ENCODE results near the gene TFAP2D.
A peak's percentile ranks its signal among the peaks of the same experiment; 100 is the strongest.

The TFAP2D gene

DNA sequence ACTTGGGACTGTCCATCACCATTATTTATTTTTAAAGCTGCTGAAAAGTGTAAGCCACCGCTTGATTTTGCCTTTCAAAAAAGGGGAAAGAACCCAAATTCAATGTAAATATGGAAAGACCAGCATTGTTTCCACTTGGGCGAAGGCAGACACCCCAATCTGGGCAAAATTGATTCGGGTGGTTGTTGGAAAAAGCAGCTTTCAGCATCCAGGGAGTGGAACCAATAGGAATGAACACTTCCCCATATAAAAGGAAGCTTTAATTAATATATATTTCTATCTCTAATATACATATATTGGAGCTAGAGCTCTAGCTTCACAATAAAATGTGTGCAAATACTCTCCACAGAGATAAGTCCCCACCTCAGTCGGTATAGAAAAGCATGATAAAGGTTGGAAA, at the start of gene TFAP2D:
TFAP2D (plus strand) TSS at position 301 of the 400 bp plus-strand sequence. CDS start 530 bp downstream, outside the sequence.
- DNase-seq (ENCODE audit: low spot score) = no peak

- no peak for DNase-seq (ENCODE audit: low spot score)
These were observed 49.5 kb upstream of the TFAP2D start for GRCh38 chr6:50663806-50664205.

- no peak for DNase-seq (ENCODE audit: low spot score)
These were observed 47.2 kb upstream of the TFAP2D start for GRCh38 chr6:50666089-50666488.

GRCh38 chr6:50681213-50681824, 32.0 kb upstream of the TFAP2D start:
- no peak for DNase-seq (ENCODE audit: low spot score)

- no peak for DNase-seq (ENCODE audit: low spot score)
These were observed 24.1 kb upstream of the TFAP2D start for GRCh38 chr6:50689210-50689609.

DNA sequence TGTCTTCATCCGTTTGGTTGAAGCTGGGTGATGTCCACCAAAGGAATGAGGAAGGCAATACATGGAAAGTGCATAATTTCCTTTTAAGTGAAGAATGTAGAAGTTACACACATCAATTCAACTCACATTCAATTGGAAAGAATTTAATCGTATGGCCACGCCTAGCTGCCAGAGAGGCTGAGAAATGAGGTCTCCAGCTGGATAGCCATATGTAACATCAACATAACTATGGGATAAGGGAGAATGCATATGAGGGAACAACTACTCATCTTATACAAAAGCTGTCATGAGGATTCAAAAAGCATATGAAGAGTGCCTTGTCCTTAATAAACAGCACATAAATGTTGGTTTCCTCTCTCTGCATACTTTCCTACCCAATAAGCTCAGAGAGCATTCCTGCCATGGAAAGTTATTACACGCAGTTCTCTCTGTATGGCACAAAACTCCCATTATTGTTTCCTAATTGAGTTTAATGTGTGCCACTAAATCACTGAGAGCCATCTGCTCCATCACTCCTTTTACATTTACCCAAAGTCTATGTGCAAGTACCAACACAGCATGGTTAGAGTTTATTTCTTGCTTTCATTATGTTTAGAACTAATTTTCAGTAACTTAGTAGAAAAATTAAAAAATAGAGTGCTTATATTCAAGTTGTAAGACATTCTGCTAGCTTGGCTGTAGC, 21.4 kb upstream of the TFAP2D start:
- DNase-seq (ENCODE audit: low spot score) = no peak

DNA sequence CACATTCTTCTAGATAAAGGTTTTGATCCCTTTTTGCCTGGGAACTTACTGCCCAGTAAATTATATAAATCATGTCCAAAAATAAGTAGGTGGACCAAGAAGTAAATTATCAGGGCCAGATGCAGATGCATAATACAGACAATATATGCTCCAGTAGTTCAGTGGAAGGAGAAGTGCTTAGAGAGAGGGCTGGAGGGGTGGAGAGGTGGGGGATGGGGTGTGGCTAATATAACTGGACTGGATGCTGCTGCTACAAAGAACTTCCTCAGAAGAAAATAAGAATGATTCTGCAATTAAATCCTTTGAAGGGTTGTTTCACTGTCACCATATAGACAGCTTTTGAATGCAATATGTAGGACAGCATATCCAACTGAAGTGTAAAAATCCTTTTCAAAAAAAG, 14.8 kb upstream of the TFAP2D start:
- DNase-seq (ENCODE audit: low spot score) = no peak

GRCh38 chr6:50699051-50699775, 14.1 kb upstream of the TFAP2D start:
- DNase-seq (ENCODE audit: low spot score) = no peak

- DNase-seq (ENCODE audit: low spot score) = no peak
These were observed 6.8 kb upstream of the TFAP2D start for GRCh38 chr6:50706575-50706974.

GRCh38 chr6:50707191-50707590, 6.1 kb upstream of the TFAP2D start:
- DNase-seq (ENCODE audit: low spot score) = no peak

DNA sequence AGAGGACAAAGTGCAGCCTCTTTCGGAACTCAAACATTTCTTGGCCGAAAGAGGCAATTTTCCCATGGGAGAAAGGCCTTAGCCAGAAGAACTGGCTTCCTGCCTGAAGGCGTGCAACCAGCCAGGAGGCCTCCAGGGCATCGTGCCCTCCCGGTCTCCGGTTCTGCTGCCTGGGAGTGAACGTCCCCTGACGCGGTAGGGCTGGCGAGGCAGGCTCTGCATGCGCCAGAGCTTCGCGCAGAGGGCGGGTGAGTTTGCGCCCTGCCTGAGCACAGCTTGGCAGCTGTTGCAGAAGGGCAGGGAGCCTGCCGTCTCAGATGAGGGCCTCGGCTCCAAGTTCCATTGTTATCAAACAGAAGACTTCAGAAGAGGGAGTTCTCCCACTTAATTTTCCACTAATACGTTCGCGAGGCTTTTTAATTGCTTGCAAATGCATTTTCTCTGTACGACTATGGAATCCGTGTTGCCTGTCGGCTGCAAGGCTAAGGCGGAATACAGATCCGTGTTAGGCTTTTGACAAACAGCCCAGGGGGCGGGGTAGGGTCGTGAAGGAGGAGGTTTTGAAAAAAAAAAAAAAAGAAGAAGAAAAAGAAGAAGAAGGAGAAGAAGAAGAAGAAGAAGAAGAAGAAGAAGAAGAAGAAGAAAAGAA, 5.5 kb upstream of the TFAP2D start:
- peak; percentile 54 for DNase-seq (ENCODE audit: low spot score)

DNA sequence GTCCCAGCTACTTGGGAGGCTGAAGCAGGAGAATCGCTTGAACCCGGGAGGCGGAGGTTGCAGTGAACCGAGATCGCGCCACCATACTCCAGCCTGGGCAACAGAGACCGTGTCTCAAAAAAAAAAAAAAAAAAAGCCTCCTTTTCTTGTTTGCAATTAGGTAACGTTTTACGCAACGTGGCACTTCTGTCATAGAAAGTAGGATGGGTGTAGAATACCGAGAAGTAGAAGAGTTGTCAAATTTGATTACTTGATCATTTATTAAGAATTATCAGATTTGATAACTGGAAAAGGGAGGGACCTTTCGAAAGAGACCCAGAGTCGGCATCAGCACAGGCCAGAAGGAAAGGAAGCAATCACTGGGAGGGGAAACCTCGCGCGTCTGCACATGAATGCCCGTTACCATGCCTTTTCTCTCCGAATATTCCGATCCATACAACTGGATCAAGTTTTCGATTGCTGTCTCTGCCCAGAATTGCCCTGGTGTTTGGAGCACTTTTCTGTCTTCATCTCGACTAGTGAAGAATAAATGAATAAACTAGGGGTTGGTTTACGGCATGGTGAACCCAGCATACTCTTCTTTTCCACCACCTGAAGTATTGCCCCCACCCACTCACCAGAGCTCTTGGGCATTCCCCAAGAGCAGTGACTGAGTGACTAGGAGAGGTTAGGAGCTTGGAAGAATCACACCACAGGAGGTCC, 4.5 kb upstream of the TFAP2D start:
- no peak for DNase-seq (ENCODE audit: low spot score)

DNA sequence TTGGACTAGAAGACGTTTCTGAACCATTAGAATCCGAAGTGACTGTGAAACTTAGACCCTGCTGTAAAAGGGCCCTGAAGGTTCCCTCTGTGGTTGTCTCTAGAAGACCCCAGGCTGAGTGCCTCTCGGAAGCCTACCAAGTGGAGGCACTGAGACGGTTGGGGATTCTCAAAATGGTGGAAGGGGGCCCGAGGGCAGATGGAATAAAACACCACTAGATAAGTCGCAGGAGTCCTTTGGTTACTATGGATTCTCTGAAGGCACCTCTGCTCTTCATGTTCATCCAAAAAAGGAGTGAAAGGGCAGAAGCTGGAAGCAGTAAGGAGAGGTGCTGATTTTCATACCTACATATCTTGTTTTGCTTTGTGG, 4.0 kb upstream of the TFAP2D start:
- no peak for DNase-seq (ENCODE audit: low spot score)

DNA sequence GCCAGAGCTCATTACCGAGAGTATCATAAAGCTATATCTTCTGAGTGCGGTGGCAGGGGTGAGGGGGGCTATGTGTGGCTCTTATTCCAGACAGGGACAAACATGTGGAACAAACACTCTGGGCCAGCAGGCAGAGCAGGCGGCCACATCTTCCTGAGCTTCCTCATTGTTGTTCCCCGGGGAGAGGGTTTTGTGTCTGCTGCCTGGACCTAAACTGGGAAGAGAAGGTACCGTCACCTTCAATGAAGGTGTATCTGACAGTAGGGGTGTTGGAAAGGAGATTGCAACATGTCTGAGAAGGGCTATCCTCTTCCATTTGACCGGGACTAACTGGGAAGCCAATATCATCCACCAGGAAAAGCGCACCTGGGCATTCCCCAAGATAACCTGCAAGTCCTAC, 1.6 kb upstream of the TFAP2D start:
- no peak for DNase-seq (ENCODE audit: low spot score)

DNA sequence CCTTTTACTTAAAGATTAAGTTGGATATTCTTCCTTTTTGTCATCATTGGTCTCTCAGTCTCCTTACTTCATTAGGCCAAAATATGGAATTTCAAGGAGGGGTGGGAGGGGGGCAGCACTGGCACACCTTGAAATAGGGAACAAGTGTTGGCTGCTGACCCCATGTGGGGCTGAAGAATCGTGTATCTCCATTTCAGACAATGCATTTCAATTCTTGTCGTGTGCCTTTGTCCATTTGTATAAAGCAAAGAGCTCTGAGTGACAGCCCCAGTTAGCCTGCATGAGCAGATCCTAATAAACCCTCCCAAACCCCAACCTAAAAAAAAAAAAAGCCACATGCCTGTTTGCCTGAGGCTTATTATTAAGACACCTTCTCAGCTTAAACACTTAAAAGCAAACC, 1.0 kb upstream of the TFAP2D start:
- DNase-seq (ENCODE audit: low spot score) = no peak

DNA sequence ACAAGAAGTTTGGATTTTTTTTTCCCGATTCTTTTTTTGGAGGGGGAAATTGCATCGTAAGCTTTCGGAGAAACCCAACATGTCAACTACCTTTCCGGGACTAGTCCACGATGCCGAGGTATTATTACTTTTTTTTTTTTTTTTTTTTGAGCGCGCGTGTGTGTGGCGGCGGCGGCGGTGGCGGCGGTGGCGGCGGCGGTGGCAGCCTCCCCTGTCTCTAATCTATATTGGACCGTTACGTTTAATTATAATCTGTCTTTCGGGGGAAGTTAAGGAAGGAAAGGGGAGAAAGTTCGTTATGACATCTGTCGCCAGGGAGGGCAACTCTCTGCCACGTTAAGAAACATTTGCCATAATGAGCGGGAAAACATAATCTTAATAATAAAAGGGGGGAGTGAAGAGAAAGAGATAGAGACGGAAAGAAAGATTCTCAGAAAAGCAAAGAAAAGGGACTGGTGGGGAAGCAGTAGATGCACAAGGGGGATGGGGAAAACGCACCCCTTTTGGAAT, 706 bp downstream of the TFAP2D start:
- DNase-seq (ENCODE audit: low spot score) = no peak

- no peak for DNase-seq (ENCODE audit: low spot score)
These were observed 1.4 kb downstream of the TFAP2D start for GRCh38 chr6:50714487-50715379.

GRCh38 chr6:50716899-50717509, 3.7 kb downstream of the TFAP2D start:
- no peak for DNase-seq (ENCODE audit: low spot score)

- DNase-seq (ENCODE audit: low spot score) = no peak
These were observed 4.6 kb downstream of the TFAP2D start for GRCh38 chr6:50717734-50718457.

GRCh38 chr6:50718566-50718965, 5.2 kb downstream of the TFAP2D start:
- DNase-seq (ENCODE audit: low spot score) = no peak

Measured in Ammon's horn (tissue), 1 donor.